ENCODE results near the gene EVPLL.
"Not testable (repeated sequence)": the region's sequence is repeated elsewhere in the genome, so short reads cannot be mapped to it uniquely, and the experiment has no call there.

EVPLL gene

DNA sequence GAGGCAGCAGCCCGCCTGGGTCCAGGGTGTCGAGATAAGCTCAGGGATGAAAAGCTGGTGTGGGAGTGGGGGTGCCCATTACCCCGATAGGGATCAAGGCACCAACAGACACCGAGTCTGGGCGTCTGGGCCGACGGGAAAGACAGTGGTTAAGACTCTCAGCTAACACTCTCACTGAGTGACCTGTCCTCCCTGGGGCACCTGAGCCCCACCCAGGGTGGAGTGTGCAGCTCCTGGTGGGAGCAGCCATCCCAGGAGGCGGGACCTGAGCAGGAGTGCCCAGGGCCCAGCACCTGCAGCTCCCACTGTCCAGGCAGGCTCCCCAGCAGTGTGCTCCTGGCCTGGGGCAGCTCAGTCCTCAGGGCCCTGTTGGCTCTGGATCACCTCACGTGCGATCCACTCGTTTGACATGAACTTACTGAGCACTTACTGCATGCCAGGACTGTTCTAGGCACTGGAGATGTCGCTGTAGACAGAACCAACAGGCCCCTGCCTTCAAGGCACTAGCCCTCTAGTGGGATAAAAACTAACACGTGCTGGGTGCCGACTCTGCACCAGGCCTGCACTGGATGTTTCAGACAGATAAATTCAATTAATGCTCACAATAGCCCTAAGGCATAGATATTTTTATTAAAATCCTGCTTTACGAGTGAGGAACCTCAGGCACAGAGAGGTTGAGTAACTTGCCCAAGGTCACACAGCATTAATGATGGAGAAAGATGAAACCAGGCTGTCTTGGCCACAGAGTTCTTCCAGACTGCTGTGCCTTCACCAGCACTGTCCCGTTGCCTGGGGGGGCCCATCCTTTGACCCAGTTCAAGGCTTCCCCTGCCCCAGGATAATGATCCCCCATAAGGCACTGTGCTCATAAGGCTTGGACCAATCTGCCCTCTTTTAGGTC, 1.9 kb downstream of the EVPLL start:
- no peak for DNase-seq

DNA sequence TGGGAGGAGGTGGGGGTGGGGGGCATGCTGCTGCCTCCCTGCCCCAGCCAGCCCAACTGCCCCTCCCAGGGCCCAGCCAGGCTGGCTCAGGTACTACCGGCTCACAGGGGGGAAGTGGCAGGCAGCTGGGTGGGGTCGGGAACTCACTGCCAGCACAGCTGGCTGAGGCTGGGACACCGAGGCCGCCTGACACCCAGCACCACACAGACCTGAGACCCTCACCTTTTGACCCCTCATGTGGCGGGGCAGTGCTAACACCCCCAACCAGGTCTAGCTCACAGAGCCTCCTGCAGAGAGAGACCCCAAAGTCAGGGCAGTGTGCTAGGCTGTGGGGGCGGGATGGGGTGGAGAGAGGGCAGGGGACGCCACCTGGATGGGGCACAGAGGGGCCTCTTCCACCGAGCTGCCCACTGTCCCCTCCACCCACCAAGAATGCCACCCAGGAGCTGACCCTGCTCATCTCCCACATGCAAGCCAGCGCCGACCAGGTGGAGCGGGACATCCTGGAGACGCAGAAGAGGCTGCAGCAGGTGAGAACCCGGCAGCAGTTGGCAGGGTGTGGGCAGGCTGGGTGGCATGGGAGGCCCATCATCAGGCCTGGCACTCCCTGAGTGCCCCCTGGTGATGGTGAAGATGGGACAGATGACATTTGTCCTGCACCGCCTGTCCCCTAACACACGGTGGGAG, 3.0 kb downstream of the EVPLL start:
- no peak for DNase-seq

DNA sequence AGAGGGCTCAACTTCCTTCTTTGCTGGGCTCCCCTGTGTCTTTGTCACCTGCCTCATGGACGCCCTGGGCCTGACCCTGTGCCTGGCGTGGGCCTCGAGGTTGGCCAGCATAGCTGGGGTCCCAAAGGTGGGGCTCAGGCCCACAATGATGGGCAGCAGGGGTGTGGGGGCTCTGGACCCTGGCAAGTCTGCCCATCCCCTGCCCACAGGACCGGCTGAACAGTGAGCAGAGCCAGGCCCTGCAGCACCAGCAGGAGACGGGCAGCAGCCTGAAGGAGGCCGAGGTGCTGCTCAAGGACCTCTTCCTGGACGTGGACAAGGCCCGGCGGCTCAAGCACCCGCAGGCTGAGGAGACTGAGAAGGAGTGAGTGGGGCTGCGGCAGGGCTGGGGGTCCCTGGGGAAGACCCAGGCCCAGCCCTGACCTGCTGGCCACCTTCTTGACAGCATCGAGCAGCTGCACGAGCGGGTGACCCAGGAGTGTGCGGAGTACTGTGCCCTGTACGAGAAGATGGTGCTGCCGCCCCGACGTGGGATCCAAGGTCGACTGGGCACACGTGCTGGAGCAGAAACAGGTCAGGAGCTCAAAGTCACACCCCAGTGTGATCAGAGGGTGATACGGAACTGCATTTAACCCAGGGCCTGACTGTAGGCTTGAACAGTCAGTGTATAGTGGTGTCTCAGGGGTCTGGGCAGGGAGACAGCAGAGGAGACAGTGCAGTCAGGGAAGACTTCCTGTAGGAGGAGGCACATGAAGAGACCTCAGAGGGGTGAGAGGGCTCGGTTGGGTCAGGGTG, 3.8 kb downstream of the EVPLL start:
- no peak for DNase-seq

DNA sequence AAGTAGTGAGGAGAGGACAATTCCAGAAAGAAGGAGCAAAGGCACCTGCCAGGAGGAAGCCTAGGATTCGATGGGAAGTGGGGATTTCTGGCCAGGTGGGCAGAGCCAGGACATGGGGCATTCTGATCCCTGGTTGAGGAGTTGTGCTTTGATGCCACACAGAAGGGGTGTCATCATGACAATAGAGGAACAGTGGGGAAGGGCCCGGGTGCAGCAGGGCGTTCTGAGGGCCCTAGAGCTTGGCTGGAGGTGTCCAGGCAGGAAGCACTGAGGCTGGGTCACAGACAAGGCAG, 4.3 kb downstream of the EVPLL start:
- DNase-seq, result no peak

DNA sequence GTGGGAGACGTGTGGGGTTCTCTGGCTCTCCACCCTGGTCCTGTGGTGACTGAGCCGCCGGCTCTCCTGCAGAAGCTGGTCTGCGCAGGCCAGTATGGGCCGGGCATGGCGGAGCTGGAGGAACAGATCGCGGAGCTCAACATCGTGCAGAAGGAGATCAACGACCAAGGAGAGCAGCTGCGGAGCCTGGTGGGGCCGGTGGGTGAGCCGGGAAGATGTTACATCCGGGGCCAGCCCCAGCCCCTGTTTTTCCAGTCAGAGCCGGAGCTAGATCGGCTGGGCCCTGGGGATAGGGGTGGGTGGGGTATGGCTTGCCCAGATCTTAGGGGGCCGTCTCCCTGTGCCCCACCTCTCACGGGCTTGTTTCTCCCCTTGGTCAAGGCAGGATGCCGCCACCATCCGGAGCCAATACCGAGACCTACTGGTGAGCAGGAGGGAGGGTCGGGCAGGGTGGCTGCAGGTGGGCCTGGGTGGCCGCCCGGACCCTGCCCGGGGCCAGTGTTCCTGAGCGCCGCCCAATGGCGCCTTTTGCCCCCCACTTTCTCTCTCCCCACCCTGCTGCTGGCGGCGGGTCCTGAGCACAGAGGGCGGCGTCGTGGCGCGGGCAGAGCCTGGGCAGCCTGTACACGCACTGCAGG, 5.0 kb downstream of the EVPLL start:
- DNase-seq, result no peak

DNA sequence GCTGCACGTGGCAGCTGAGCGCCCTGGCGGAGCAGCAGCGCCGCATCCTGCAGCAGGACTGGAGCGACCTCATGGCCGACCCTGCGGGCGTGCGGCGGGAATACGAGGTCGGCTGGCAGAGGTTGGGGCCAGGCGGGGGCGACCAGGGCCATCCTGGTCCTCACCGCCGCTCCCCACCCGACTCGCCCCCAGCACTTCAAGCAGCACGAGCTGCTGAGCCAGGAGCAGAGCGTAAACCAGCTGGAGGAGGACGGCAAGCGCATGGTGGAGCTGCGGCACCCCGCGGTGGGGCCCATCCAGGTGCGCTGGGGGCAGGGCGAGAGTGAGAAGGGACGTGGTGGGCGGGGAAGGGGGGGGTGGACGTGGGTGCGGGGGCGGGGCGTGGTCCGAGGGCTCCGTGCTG, 5.5 kb downstream of the EVPLL start:
- DNase-seq, result not testable (repeated sequence)

DNA sequence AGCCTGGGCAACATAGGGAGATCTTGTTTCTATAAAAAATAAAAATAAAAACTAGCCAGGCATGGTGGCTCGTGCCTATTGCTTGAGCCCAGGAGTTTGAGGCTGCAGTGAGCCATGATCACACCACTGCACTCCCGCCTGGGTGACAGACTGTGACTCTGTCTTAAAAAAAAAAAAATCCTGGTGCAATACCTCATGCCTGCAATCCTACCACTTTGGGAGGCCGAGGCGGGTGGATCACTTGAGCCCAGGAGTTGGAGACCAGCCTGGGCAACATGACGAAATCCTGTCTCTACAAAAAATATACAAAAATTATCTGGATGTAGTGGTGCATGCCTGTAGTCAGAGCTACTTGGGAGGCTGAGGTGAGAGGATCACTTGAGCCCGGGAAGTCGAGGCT, 6.7 kb downstream of the EVPLL start:
- not testable (repeated sequence) for DNase-seq

DNA sequence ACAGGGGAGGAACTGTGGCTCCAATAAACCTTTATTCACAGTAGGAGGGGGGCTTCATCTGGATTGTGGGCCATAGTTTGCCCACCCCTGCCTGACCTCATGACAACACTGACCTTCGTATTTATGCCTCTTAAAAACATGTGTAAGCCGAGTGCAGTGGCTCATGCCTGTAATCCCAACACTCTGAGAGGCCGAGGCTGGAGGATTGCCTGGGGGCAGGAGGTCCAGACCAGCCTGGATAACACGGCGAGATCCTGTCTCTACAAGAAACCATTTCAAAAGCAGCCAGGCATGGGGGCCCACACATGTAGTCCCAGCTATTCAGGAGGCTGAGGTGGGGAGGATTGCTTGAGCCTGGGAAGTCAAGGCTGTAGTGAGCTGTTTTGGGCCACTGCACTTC, 10.0 kb downstream of the EVPLL start:
- not testable (repeated sequence) for DNase-seq

- not testable (repeated sequence) for DNase-seq
These were observed 10.7 kb downstream of the EVPLL start for GRCh38 chr17:18388266-18388665.

DNA sequence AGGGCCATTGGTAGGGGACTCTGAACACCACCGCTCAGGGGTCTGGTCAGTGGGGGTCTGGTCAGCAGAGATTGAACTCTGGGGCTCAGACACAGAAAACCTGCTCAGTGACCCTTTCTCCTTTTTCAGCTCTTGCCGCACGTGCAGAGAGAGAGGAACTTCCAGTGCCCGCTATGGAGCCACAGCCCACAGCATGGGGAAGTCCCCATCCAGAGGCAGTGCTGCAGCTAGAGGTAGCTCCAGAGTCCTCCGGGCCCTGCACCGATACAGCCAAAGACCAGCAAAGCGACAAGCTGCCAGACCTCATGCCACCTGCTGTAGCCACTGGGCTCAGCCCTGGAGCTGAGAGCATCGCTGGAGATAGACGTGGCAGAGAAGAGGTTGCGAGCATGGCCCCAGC, 11.2 kb downstream of the EVPLL start:
- DNase-seq, result not testable (repeated sequence)

- not testable (repeated sequence) for DNase-seq
These were observed 24.5 kb downstream of the EVPLL start for GRCh38 chr17:18401872-18402590.

- DNase-seq, result not testable (repeated sequence)
These were observed 25.6 kb downstream of the EVPLL start for GRCh38 chr17:18403166-18403565.

DNA sequence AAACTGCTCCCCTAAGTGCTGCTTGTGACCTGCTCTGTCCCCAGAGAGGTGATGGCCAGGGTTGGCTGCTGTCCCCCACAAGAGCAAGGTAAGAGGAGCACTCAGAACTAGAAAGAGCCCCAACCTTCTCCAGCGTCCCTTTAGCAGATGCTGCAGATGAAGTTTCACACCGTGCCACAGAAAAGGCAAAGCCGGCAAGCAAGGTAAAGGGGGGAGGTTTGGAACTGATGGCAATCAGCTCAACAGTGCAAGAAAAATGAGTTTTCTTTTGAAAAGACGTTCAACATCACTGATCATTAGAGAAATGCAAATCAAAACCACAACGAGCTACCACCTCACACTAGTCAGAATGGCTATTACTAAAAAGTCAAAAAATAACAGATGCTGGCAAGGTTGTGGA, 26.0 kb downstream of the EVPLL start:
- DNase-seq, result not testable (repeated sequence)

GRCh38 chr17:18408906-18409305, 31.3 kb downstream of the EVPLL start:
- not testable (repeated sequence) for DNase-seq

GRCh38 chr17:18409321-18409720, 31.7 kb downstream of the EVPLL start:
- not testable (repeated sequence) for DNase-seq

- DNase-seq, result not testable (repeated sequence)
These were observed 33.2 kb downstream of the EVPLL start for GRCh38 chr17:18410736-18411135.

- DNase-seq, result peak; percentile 9
These were observed 33.8 kb downstream of the EVPLL start for GRCh38 chr17:18411377-18411864.

- not testable (repeated sequence) for DNase-seq
These were observed 34.5 kb downstream of the EVPLL start for GRCh38 chr17:18412001-18412538.

GRCh38 chr17:18421521-18421920, 43.9 kb downstream of the EVPLL start:
- DNase-seq, result not testable (repeated sequence)

GRCh38 chr17:18422464-18422863, 44.9 kb downstream of the EVPLL start:
- DNase-seq, result not testable (repeated sequence)

- not testable (repeated sequence) for DNase-seq
These were observed 45.4 kb downstream of the EVPLL start for GRCh38 chr17:18423015-18423414.

GRCh38 chr17:18425593-18425992, 48.0 kb downstream of the EVPLL start:
- DNase-seq, result not testable (repeated sequence)
